IMR-90 (cell line): Measurements from ENCODE around the gene DCLK1. TPM values are rescaled to one million over a fixed set of nuclear protein-coding genes. Genes with fewer than 3 reads are reported as not detected.

Experiments
- ATAC-seq: fragments of 200-7000 bp; cut with Tn5 transposase; 2 replicates; pipeline ENCODE4 v1.9.1; 2020; ENCODE audit warnings: low read depth, mild to moderate bottlenecking, moderate library complexity
- BruUV-seq: library from RNA; stranded (reverse); fragments of 400-500 nt; replicated peaks from 2 replicates; lab custom pipeline; 2021; lab: Mats Ljungman, UMichigan
- CTCF ChIA-PET: fragments of 300-600 bp; formaldehyde crosslinking; extraction: SDS; loops from one replicate; lab custom pipeline; 2021; ENCODE audit warnings: antibody characterized with exemption; lab: Yijun Ruan, JAX
- POLR2A ChIA-PET: fragments of 300-600 bp; sonication (Branson Sonifier 250); formaldehyde crosslinking; loops from one replicate; lab custom pipeline; 2022; ENCODE audit warnings: antibody characterized with exemption; ENCODE audit not compliant: unreplicated experiment; lab: Charles Lee
- DNase-seq: peaks from one replicate; pipeline ENCODE4 v3.0.0; 2013
- H2AFZ ChIP-seq: replicated peaks from 2 replicates; pipeline ENCODE3; 2013; ENCODE audit warnings: low read length, mild to moderate bottlenecking; ENCODE audit not compliant: poor library complexity
- H2AK5ac ChIP-seq: 2 replicates; pipeline ENCODE4 v1.6.1; 2013; ENCODE audit warnings: low read depth, low read length, inconsistent platforms
- H2AK9ac ChIP-seq: replicated peaks from 2 replicates; pipeline ENCODE3; 2013; ENCODE audit warnings: mild to moderate bottlenecking, low read depth, low read length, moderate library complexity; ENCODE audit not compliant: poor library complexity
- H2BK120ac ChIP-seq: 2 replicates; pipeline ENCODE4 v1.6.1; 2013; ENCODE audit warnings: low read depth, low read length, inconsistent platforms
- H2BK15ac ChIP-seq: 3 replicates; pipeline ENCODE4 v1.6.1; 2013; ENCODE audit warnings: low read depth, low read length, inconsistent platforms
- H2BK20ac ChIP-seq: 2 replicates; pipeline ENCODE4 v1.6.1; 2013; ENCODE audit warnings: low read depth, mild to moderate bottlenecking, inconsistent platforms, low read length, moderate library complexity
- H2BK5ac ChIP-seq: 2 replicates; pipeline ENCODE4 v1.6.1; 2013; ENCODE audit warnings: mild to moderate bottlenecking, low read depth, low read length, inconsistent platforms; ENCODE audit not compliant: poor library complexity, severe bottlenecking
- H3K14ac ChIP-seq: replicated peaks from 2 replicates; pipeline ENCODE4 v1.6.1; 2013; ENCODE audit warnings: low read depth, low read length, inconsistent platforms
- H3K18ac ChIP-seq: 2 replicates; pipeline ENCODE4 v1.6.1; 2013; ENCODE audit warnings: low read depth, low read length, control low read depth
- H3K23ac ChIP-seq: 2 replicates; pipeline ENCODE4 v1.6.1; 2013; ENCODE audit warnings: low read depth, low read length, inconsistent platforms
- H3K27ac ChIP-seq: 2 replicates; pipeline ENCODE4 v1.5.1; 2013; ENCODE audit warnings: mild to moderate bottlenecking, control low read depth, low read length; ENCODE audit not compliant: insufficient read depth
- H3K27me3 ChIP-seq: 2 replicates; pipeline ENCODE4 v1.6.1; 2013; ENCODE audit warnings: low read length; ENCODE audit not compliant: control insufficient read depth, insufficient read depth
- H3K36me3 ChIP-seq: 2 replicates; pipeline ENCODE4 v1.6.1; 2013; ENCODE audit warnings: low read length, mixed read lengths; ENCODE audit not compliant: control insufficient read depth, insufficient read depth
- H3K4ac ChIP-seq: 2 replicates; pipeline ENCODE4 v1.6.1; 2013; ENCODE audit warnings: low read depth, low read length, inconsistent platforms
- H3K4me1 ChIP-seq: 2 replicates; pipeline ENCODE4 v1.6.1; 2013; ENCODE audit warnings: low read length, mixed read lengths; ENCODE audit not compliant: control insufficient read depth, insufficient read depth
- H3K4me2 ChIP-seq: 2 replicates; pipeline ENCODE4 v1.6.1; 2013; ENCODE audit warnings: low read depth, mild to moderate bottlenecking, control low read depth, low read length, moderate library complexity
- H3K4me3 ChIP-seq: 2 replicates; pipeline ENCODE4 v1.5.1; 2013; ENCODE audit warnings: low read depth, mild to moderate bottlenecking, control low read depth, low read length, moderate library complexity; ENCODE audit not compliant: insufficient read depth
- H3K56ac ChIP-seq: 2 replicates; pipeline ENCODE4 v1.6.1; 2013; ENCODE audit warnings: low read length, inconsistent platforms; ENCODE audit not compliant: insufficient read depth; ENCODE audit errors: extremely low read depth
- H3K79me1 ChIP-seq, 2 experiments: 2 replicates each; pipeline ENCODE4 v1.6.1; 2013; ENCODE audit warnings: low read length in 2 of 2, inconsistent platforms in 1 of 2, low read depth in 1 of 2
- H3K9ac ChIP-seq: 2 replicates; pipeline ENCODE4 v1.6.1; 2013; ENCODE audit warnings: low read depth, low read length, control low read depth
- H3K9me1 ChIP-seq: 2 replicates; pipeline ENCODE4 v1.6.1; 2013; ENCODE audit warnings: low read length, inconsistent platforms; ENCODE audit not compliant: insufficient read depth
- H3K9me3 ChIP-seq: 2 replicates; pipeline ENCODE4 v1.6.1; 2013; ENCODE audit warnings: low read length; ENCODE audit not compliant: control insufficient read depth, insufficient read depth
- H4K20me1 ChIP-seq: 2 replicates; pipeline ENCODE4 v1.6.1; 2013; ENCODE audit warnings: low read length, inconsistent platforms; ENCODE audit not compliant: insufficient read depth
- H4K5ac ChIP-seq: 2 replicates; pipeline ENCODE4 v1.6.1; 2013; ENCODE audit warnings: mild to moderate bottlenecking, low read depth, low read length, control low read depth
- H4K8ac ChIP-seq, 2 experiments: 2 replicates each; pipeline ENCODE4 v1.6.1; 2013; ENCODE audit warnings: low read depth in 2 of 2, low read length in 2 of 2, control low read depth in 1 of 2, inconsistent platforms in 1 of 2
- H4K91ac ChIP-seq: 2 replicates; pipeline ENCODE4 v1.6.1; 2013; ENCODE audit warnings: low read depth, low read length, inconsistent platforms; ENCODE audit not compliant: insufficient read depth
- BHLHE40 ChIP-seq: fragments of 150-350 bp; IDR thresholded peaks from 2 replicates; pipeline ENCODE4 v1.6.1; 2016; ENCODE audit warnings: mild to moderate bottlenecking, low read depth, low read length
- CEBPB ChIP-seq: IDR thresholded peaks from 2 replicates; pipeline ENCODE4 v1.6.1; 2012; ENCODE audit warnings: low read depth, low read length, improper control_type of control experiment
- CHD1 ChIP-seq: IDR thresholded peaks from 2 replicates; pipeline ENCODE4 v1.6.1; 2012; ENCODE audit warnings: low read depth, low read length, improper control_type of control experiment
- CTCF ChIP-seq: conservative IDR thresholded peaks from 2 replicates; pipeline ENCODE4 v1.5.1; 2012; ENCODE audit warnings: mild to moderate bottlenecking, low read depth, low read length, improper control_type of control experiment
- ELK1 ChIP-seq: fragments of 150-350 bp; IDR thresholded peaks from 2 replicates; pipeline ENCODE4 v1.6.1; 2016; ENCODE audit warnings: low read depth, mild to moderate bottlenecking, low read length, moderate library complexity, borderline replicate concordance
- FOS ChIP-seq: fragments of 150-350 bp; IDR thresholded peaks from 2 replicates; pipeline ENCODE4 v1.6.1; 2016; ENCODE audit warnings: low read depth, low read length
- MAFK ChIP-seq: IDR thresholded peaks from 2 replicates; pipeline ENCODE4 v1.6.1; 2012; ENCODE audit warnings: low read depth, low read length, improper control_type of control experiment
- MXI1 ChIP-seq: IDR thresholded peaks from 2 replicates; pipeline ENCODE4 v1.6.1; 2012; ENCODE audit warnings: low read depth, mild to moderate bottlenecking, low read length, moderate library complexity, borderline replicate concordance
- NFE2L2 ChIP-seq: fragments of 150-350 bp; IDR thresholded peaks from 2 replicates; pipeline ENCODE4 v1.6.1; 2016; ENCODE audit warnings: low read depth, mild to moderate bottlenecking, low read length
- POLR2A ChIP-seq: IDR thresholded peaks from 2 replicates; pipeline ENCODE4 v1.6.1; 2012; ENCODE audit warnings: mild to moderate bottlenecking, low read depth, low read length
- RAD21 ChIP-seq: IDR thresholded peaks from 2 replicates; pipeline ENCODE4 v1.6.1; 2012; ENCODE audit warnings: low read length, improper control_type of control experiment
- SMC3 ChIP-seq: fragments of 150-350 bp; IDR thresholded peaks from 2 replicates; pipeline ENCODE4 v1.6.1; 2016; ENCODE audit warnings: low read depth, mild to moderate bottlenecking, antibody characterized with exemption, low read length, moderate library complexity
- USF2 ChIP-seq: fragments of 150-350 bp; IDR thresholded peaks from 2 replicates; pipeline ENCODE4 v1.6.1; 2017; ENCODE audit warnings: mild to moderate bottlenecking, antibody characterized with exemption, low read length, low read depth
- WGBS, 2 experiments: methylation state at CpG; one replicate each; pipeline versions ENCODE4 v1.1.5 to v1.1.7; 2013; ENCODE audit warnings: missing lambda C conversion rate in 2 of 2; ENCODE audit not compliant: insufficient read length in 1 of 2; ENCODE audit errors: extremely low coverage in 2 of 2; 5-methylcytosine and 5-hydroxymethylcytosine counted together
- dilution Hi-C: fragments of 300-500 bp; cut with HindIII; formaldehyde crosslinking; loops from one replicate; pipeline ENCODE4 v1.14.3; 2018; ENCODE audit warnings: low sequenced_read_pairs; ENCODE audit not compliant: unreplicated experiment
- in situ Hi-C: fragments of 300-500 bp; cut with MboI; formaldehyde crosslinking; loops from 3 replicates; pipeline ENCODE4 v1.14.3; 2019; ENCODE audit warnings: low sequenced_read_pairs, inconsistent platforms, mixed read lengths
- intact Hi-C: fragments of 100-400 bp; cut with micrococcal nuclease; formaldehyde crosslinking; loops from 2 replicates; pipeline ENCODE4 v1.10.0; 2022
- polyA plus RNA-seq, 3 experiments: library from polyadenylated mRNA; depleted of rRNA; stranded (reverse); fragments of >200 nt; gene quantifications; 2 replicates each; pipeline ENCODE4 v1.2.3, GENCODE V29; 2012; ENCODE audit warnings: low replicate concordance in 1 of 3
- total RNA-seq: library from RNA; depleted of rRNA; stranded (reverse); fragments of >200 nt; gene quantifications from 2 replicates; pipeline ENCODE4 v1.2.3, GENCODE V29; 2012

Gene DCLK1
- total and polyA plus RNA-seq, 2 of the 4 experiments (the other 2 are of a cell fraction) = under 0.01 to 0.02 TPM

DNA sequence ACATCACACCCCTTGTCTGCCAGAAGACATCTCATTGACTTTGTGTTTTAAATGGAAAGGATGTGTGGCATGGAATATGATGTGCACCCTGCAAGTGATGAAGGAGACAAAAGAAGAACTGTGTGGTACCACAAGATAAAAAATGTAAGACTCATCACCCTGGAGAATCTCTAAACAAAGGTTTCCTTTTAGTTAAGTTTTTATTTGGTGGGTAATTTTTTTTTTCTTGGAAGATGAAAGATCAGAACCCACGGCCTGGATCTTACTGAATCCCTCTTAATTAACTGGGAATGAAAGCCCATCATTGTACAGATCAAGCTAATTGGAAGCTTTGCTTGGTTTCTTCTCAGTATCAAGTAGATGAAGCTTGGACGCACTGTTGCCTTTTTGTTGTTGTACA, 129.6 kb downstream of the DCLK1 start:
- in situ Hi-C loops = no loop called here
- Histone ChIP-seq H3K27ac (no peak overlapping the region), H3K23ac (no peak overlapping the region), H2BK5ac (no peak overlapping the region), H3K4me1 (no peaks in the 10 kb centered on the region), H3K14ac (no peak overlapping the region), H4K8ac (no peak overlapping the region), H4K20me1 (no peaks in the 10 kb centered on the region), H3K9me1 (no peaks in the 10 kb centered on the region), H2BK20ac (no peak overlapping the region), H4K91ac (no peak overlapping the region), H3K79me1 (no peaks in the 10 kb centered on the region), H3K4me2 (no peak overlapping the region), H3K27me3 (no peaks in the 10 kb centered on the region), H2BK120ac (no peak overlapping the region), H3K4me3 (no peak overlapping the region), H3K9ac (no peak overlapping the region), H3K9me3 (no peaks in the 10 kb centered on the region), H2AFZ (no peak overlapping the region), H4K5ac (no peak overlapping the region), H3K4ac (no peak overlapping the region), H2AK5ac (no peak overlapping the region), H3K36me3 (no peaks in the 10 kb centered on the region), H3K18ac (no peak overlapping the region), H2AK9ac (no peak overlapping the region), H3K56ac (no peak overlapping the region), H2BK15ac (no peak overlapping the region)
- POLR2A ChIA-PET = no interaction called here
- dilution Hi-C loops = no loop called here
- CTCF ChIA-PET = no interaction called here
- ATAC-seq (no peak), DNase-seq (no peak)
- WGBS, 2 experiments = no CpG with 5 or more reads among the region's 2 CpGs
- intact Hi-C loops = no loop called here
- no peak for TF ChIP-seq USF2
- TF ChIP-seq ELK1 = no peak
- TF ChIP-seq FOS = no peak
- TF ChIP-seq MAFK = no peak
- no peak for TF ChIP-seq CEBPB
- TF ChIP-seq BHLHE40 = no peak
- TF ChIP-seq MXI1 = no peak
- no peak for TF ChIP-seq POLR2A
- TF ChIP-seq CHD1 = no peak
- no peak for TF ChIP-seq RAD21
- no peak for TF ChIP-seq CTCF
- TF ChIP-seq NFE2L2 = no peak
- TF ChIP-seq SMC3 = no peak
- no TSS peak for BruUV-seq
